Type B pancreatic cell (in vitro differentiated cells): ENCODE results near the gene SH3GL1. TPM values are rescaled to one million over a fixed set of nuclear protein-coding genes. Genes with fewer than 3 reads are reported as not detected.

Source experiments
- DNase-seq: peaks from one replicate; pipeline ENCODE4 v3.0.0; 2021; ENCODE audit warnings: mixed read lengths; ENCODE audit not compliant: unreplicated experiment; ENCODE audit errors: extremely low spot score
- H3K27ac Mint-ChIP-seq: 2 replicates; pipeline ENCODE4 v1.8.0; 2021; ENCODE audit warnings: mild to moderate bottlenecking, mixed read lengths
- H3K27me3 Mint-ChIP-seq: 2 replicates; pipeline ENCODE4 v1.8.0; 2021; ENCODE audit warnings: mixed read lengths
- H3K36me3 Mint-ChIP-seq: 2 replicates; pipeline ENCODE4 v1.8.0; 2021; ENCODE audit warnings: mixed read lengths
- H3K4me1 Mint-ChIP-seq: one replicate; pipeline ENCODE4 v1.8.0; 2021; ENCODE audit warnings: mixed read lengths; ENCODE audit not compliant: unreplicated experiment
- H3K4me3 Mint-ChIP-seq: 2 replicates; pipeline ENCODE4 v1.8.0; 2021; ENCODE audit warnings: mild to moderate bottlenecking, mixed read lengths
- H3K9me3 Mint-ChIP-seq: 2 replicates; pipeline ENCODE4 v1.8.0; 2021; ENCODE audit warnings: mixed read lengths
- CTCF ChIP-seq: fragments of 200-600 bp; sonication (generic); conservative IDR thresholded peaks from 2 replicates; pipeline ENCODE4 v1.5.0; 2021; ENCODE audit warnings: antibody characterized with exemption, mild to moderate bottlenecking
- total RNA-seq: library from RNA; stranded (reverse); gene quantifications from 2 replicates; pipeline ENCODE4 v1.2.1, GENCODE V29; 2021; ENCODE audit warnings: low replicate concordance

SH3GL1 gene
- total RNA-seq, 1 donor from 2014 or later: 74.4 TPM

GRCh38 chr19:4366666-4367335 is 33.5 kb downstream of the SH3GL1 start:
- Mint-ChIP-seq H3K27me3 (no peaks in the 10 kb centered on the region), H3K4me1 (peaks cover 17% of the 10 kb centered on the region), H3K36me3 (no peaks in the 10 kb centered on the region), H3K9me3 (no peaks in the 10 kb centered on the region), H3K27ac (no peak overlapping the region), H3K4me3 (no peak overlapping the region)
- DNase-seq: no peak
- no peak for TF ChIP-seq CTCF

GRCh38 chr19:4365791-4366665 is 34.3 kb downstream of the SH3GL1 start:
- no peaks in the 10 kb centered on the region for H3K27me3 Mint-ChIP-seq
- no peak for TF ChIP-seq CTCF
- no peak overlapping the region for H3K4me3 Mint-ChIP-seq
- no peak overlapping the region for H3K27ac Mint-ChIP-seq
- peaks cover 14% of the 10 kb centered on the region for H3K4me1 Mint-ChIP-seq
- DNase-seq: no peak
- no peaks in the 10 kb centered on the region for H3K36me3 Mint-ChIP-seq
- H3K9me3 Mint-ChIP-seq: no peaks in the 10 kb centered on the region

GRCh38 chr19:4365341-4365740 is 35.0 kb downstream of the SH3GL1 start:
- H3K27me3 Mint-ChIP-seq: no peaks in the 10 kb centered on the region

GRCh38 chr19:4363571-4364304 is 36.6 kb downstream of the SH3GL1 start:
- Mint-ChIP-seq H3K36me3 (no peaks in the 10 kb centered on the region), H3K4me3 (no peak overlapping the region), H3K27me3 (no peaks in the 10 kb centered on the region), H3K27ac (no peak overlapping the region), H3K9me3 (no peaks in the 10 kb centered on the region), H3K4me1 (peaks cover 7% of the 10 kb centered on the region)
- TF ChIP-seq CTCF: no peak
- no peak for DNase-seq

More at GRCh38 chr19:4365341-4365740, 35.0 kb downstream of the SH3GL1 start:
- Mint-ChIP-seq H3K36me3 (no peaks in the 10 kb centered on the region), H3K27ac (no peak overlapping the region), H3K4me3 (no peak overlapping the region), H3K4me1 (peaks cover 11% of the 10 kb centered on the region), H3K9me3 (no peaks in the 10 kb centered on the region)
- DNase-seq: no peak
- no peak for TF ChIP-seq CTCF

GRCh38 chr19:4362831-4363545 is 37.4 kb downstream of the SH3GL1 start:
- Mint-ChIP-seq H3K4me1 (peaks cover 3% of the 10 kb centered on the region), H3K4me3 (no peak overlapping the region), H3K27ac (no peak overlapping the region), H3K36me3 (no peaks in the 10 kb centered on the region), H3K27me3 (no peaks in the 10 kb centered on the region), H3K9me3 (no peaks in the 10 kb centered on the region)
- peak; percentile 24 for TF ChIP-seq CTCF
- DNase-seq: no peak
